ENCODE results near the gene FAM81A.
"Not testable (repeated sequence)": the region's sequence is repeated elsewhere in the genome, so short reads cannot be mapped to it uniquely, and the experiment has no call there.

FAM81A gene

DNA sequence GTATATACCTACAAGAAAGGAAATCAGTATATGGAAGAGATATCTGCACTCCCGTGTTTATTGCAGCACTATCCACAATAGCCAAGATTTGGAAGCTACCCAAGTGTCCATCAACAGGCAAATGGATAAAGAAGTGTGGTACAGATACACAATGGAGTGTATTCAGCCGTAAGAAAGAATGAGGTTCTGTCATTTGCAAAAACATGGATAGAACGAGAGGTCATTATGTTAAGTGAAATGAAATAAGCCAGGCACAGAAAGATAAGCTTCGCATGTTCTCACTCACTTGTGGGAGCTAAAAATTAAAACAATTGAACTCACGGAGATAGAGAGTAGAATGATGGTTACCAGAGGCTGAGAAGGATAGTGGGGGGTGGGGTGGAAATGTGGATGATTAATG lies 53.1 kb downstream of the FAM81A start:
- DNase-seq = no peak

DNA sequence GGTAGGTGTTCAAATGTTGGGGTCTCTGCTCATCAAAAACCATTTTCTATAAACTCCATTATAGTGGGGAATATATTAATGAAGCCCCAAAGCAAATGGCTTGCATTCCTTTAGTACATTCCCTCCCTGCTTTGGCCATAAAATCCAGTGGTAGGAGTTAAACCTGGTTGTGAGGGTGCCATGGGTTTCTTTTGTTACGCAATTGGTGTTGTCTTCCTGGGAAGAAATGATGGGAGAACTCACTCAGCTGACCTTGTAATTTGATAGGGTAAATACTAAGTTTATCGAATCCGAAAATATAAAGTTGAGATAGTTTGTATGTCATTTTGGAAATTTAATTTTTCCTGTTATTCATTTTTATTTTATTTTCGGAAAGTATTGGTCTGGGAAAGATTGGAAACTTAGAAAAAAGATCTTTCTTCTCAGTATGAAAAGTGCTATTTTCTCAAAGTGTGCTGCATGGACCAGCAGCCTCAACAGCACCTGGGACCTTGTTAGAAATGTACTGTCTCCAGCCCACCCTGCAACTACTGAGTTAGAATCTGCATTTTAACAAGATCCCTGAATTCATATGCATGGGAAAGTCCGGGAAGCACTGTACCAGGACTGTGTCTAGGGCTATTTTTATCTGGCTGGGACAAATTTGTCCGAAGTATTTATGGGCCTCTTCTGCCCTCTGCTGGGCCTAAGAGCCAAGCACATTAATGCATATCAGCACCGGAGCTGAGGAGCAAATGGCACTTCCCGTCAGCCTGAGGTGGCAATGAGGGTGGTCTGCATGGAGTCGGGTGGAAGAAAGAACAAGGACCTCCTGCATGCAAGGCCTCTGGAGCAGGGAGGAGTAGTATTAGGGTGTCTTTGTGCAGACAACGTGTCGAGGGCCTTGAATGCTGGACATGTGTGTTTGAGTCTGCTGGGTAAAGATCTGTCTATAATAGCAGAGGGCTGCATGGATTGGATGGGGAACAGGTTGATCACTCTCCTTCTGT lies 54.7 kb downstream of the FAM81A start:
- peak; percentile 57 for DNase-seq

DNA sequence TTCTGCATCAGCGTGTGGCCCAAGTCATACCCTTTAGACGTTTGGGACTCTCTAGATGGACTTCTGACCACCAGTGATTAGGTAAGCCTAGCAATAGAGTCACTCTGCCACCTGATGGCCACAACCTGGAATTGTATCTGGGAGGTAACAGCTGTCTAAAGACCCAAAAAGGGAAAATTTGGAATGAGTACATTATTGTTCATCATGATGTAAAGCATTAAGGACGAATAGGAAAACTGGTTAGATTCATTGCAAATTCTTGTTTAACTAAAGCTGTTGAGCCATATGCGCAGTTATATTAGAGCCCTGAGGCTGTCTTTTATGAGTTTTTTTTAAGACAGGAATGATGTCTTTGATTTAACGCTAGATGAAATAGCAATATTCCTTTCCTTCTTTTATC lies 63.6 kb downstream of the FAM81A start:
- peak; percentile 23 for DNase-seq

DNA sequence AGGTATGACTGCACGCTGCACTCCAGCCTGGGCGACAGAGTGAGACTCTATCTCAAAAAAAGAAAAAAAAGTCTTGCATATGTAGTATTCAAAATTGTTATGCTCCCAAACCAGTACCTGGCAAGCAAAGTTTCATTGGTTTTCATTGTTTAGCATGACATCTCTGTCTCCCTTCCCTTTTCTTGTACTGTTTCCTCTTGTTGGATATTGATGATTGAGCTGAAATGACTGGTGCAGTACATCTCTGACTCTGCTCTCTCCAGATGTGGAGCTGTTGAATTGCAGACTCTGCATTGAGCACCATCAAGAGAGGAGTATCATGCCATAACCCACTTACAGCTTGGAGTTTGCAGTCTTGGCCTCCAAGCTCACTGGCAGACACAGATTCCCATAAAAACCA lies 77.2 kb downstream of the FAM81A start:
- no peak for DNase-seq

DNA sequence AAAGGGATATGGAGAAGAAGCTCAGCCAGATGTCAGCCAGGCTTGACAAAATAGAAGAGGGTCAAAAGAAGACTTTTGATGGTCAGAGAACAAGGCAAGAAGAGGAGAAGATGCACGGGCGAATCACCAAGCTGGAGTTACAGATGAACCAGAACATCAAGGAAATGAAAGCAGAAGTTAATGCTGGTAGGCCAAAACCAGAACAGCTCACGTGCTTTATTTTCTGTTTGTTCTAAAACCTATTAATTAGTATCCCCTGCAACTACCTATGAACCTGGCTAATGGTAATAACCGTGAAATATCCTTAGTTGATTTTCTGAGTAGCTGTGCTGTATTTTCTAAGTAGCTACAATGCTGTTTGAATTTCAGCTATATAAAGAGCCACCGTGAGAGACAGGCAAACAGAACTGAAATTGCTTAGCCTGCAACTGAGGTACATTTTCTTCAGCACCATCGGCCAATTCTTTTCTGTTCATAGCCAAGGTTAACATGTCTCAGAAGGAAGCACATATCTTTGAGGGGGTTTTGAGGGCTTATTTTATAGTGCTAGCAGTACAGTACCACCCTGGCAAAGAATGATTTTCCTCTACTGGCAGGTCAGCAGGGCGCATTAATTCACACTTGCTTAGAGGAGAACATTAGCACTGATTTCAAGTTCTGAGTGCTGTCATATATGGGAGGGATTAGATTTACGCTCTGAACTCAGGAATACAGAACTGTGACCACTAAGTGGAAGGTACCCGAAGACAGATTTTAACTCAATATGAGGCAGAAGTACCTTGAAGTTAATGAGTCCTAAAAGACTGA lies 78.9 kb downstream of the FAM81A start:
- DNase-seq = no peak

GRCh38 chr15:59519329-59519728 lies 81.3 kb downstream of the FAM81A start:
- DNase-seq = no peak

- DNase-seq = no peak
Observed at GRCh38 chr15:59521443-59521842, 83.5 kb downstream of the FAM81A start.

DNA sequence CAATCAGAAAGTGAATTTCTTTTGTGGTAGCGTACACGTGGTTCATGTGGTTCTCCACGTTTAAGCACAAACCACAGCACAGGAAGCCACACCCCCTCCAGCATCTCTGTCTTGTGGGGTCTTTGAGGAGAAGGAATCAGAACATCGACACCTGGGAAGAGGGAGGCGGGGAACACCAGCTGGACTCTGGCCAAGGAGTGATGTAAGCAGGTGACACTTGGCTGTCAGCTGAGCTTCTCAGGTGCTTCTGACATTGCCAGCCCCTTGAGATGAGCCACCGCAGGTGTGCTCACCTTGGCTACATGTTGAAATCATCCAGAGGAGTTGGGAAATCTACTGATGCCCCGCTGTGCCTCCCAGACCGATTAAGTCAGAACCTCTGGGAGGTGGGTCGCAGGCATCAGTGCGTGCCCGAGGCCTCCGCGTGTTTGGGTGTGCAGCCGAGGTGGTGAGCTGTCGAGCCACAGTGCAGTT lies 85.0 kb downstream of the FAM81A start:
- DNase-seq = no peak

DNA sequence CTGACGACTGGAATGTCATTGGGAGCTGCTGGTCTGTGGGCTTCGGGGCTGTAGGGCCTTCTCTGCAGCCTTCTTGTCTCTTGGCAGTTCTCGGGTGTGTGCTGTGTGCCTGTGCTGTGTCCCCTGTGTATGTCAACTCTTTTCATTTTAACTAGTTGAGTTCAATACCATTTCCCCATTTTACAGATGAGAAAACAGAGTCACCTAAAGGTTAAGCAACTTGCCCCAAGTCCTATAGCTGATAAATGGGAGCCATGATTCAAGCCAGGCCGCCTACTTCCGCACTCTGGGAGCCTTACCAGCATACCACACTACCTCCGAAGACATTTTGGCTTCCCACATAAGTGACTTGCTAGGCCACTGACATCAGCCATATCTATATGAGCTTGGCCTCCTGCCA lies 85.7 kb downstream of the FAM81A start:
- DNase-seq = no peak

GRCh38 chr15:59524331-59524731 lies 86.3 kb downstream of the FAM81A start:
- DNase-seq = no peak

DNA sequence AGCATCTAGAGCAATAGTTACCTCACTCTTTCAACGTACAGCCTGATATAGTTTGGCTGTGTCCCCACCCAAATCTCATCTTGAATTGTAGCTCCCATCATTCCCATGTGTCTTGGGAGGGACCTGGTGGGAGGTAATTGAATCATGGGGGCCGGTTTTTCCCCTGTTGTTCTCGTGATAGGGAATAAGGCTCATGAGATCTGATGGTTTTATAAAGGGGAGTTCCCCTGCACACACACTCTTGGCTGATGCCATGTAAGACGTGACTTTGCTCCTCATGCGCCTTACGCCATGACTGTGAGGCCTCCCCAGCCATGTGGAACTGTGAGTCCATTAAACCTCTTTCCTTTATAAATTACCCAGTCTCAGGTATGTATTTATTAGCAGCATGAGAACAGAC lies 88.5 kb downstream of the FAM81A start:
- DNase-seq = not testable (repeated sequence)

DNA sequence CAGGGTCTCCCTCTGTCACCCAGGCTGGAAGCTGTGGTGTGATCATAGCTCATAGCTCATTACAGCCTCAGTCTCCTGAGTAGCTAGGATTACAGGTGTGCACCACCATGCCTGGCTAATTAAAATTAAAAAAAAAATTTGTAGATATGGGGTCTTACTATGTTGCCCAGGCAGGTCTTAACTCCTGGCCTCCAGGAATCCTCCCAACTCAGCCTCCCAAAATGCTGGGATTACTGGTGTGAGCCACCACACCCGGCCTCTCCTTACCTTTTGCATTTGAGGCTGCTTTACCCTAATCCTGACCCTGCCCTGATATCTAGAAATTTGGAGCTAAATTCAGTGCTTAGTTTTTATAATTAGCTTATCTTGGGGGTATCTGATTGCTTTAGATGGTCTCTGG lies 90.4 kb downstream of the FAM81A start:
- DNase-seq = no peak

DNA sequence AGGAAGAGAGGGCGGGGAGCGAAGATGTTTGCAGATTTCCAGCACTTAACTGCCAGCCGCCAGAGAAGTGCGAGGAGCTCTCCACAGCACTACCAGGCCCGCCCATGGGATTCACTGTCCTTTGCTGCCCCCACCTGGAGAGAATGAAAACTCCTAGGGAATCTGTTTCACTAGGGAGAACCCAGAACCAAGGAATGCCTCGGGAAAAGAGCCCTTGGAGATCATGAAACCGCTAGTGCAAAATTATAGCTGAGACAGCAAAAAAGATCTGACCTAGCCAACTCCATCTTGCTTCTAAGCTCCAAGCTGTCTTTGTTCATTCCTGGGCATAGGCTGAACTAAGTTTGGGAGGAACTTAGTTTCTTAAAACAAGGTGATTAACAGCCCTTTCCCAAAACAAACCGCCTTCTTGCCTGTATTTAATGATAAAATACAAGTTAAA lies 91.0 kb downstream of the FAM81A start:
- DNase-seq = peak; percentile 78

DNA sequence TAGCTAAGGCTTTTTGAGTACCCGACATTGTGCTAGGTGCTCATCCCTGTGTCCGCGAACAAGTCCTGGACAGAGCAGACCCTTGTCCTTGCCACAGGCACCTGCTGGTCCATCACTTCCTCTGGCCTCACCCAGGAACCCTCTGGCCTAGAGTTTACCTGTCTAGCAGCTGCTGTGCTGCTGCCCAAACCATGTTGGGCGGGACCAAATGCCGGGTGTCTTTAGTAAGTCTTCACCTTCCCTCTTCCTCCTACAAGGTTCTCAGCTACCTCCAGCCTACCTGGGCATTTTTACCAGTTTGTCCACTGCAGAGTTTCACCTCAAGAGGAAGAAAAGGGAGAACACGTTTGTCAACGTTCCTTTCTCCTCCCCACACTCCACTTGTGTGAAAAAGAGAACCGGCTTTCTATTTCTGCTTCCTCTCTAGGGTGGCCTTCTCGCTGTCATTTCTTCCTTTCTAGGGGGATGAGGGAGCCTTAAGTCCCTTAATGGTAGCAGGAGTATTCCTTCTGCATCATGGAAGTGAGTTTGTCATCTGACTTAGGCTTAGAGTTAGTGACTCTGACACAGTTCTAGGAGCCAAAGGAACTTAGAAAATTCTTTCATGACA lies 93.2 kb downstream of the FAM81A start:
- no peak for DNase-seq

GRCh38 chr15:59532770-59533379 lies 94.9 kb downstream of the FAM81A start:
- DNase-seq = peak; percentile 66

- no peak for DNase-seq
Observed at GRCh38 chr15:59536553-59536952, 98.6 kb downstream of the FAM81A start.

DNA sequence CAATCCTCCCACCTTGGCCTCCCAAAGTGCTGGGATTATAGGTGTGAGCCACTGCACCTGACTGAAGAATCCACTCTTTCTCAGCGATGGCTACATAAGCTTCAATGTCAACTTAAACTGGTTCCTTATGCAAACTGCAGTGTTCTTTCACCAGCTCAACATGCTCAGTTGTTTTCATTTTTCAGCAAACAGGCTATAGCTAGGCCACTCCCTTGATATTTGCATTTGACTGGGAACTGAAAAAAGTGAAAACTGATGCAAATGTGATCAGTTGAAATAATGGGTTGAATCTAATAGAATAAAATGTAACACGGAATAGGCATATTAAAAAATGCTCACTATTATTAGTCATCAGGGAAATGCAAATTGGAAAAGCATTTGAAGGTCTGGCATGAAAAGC lies 99.4 kb downstream of the FAM81A start:
- DNase-seq = no peak

DNA sequence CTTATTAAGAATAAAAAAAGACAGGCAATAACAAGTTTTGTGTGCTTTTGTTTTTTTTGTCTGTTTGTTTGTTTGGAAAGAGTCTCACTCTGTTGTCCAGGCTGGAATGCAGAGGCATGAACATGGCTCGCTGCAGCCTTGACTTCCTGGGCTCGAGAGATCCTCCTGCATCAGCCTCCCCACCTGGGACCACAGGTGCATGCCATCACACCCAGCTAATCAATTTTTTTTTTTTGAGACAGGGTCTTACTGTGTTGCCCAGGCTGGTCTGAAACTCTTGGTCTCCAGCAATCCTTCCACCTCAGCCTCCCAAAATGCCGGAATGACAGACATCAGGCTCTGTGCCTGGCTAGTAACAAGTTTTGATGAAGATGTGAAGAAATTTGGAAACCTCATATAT lies 100.5 kb downstream of the FAM81A start:
- no peak for DNase-seq

DNA sequence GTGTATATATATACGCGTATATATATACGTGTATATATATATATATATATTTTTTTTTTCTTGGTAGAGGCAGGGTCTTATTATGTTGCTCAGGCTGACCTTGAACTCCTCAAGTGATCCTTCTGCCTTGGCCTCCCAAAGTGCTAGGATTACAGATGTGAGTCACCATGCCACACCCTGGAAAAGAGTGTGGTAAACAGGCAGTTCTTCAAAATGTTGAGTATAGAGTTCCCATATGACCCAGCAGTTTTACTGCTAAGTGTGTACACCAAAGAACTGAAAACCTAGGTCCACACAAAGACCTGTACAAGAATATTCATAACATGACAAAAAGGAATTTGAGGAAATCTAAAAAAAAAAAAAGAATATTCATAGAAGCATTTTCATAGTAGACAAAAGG lies 101.8 kb downstream of the FAM81A start:
- DNase-seq = no peak

GRCh38 chr15:59540654-59541053 lies 102.7 kb downstream of the FAM81A start:
- no peak for DNase-seq

- no peak for DNase-seq
Observed at GRCh38 chr15:59541750-59542149, 103.8 kb downstream of the FAM81A start.

- peak; percentile 34 for DNase-seq
Observed at GRCh38 chr15:59543721-59544547, 105.9 kb downstream of the FAM81A start.
